ENCODE data around the gene ACTA2.

- no peak for TF ChIP-seq CTCF (conservative IDR thresholded peaks at IDR 0.05 in 1 of 2, IDR thresholded peaks at IDR 0.05 in 1 of 2; ENCODE audit: extremely low read depth in 1 of 2, insufficient read depth in 1 of 2, low read depth in 1 of 2, low read length in 2 of 2)
- TF ChIP-seq EZH2 (IDR thresholded peaks at IDR 0.05; ENCODE audit: borderline replicate concordance, low read length), result no peak
Measured at GRCh38 chr10:88922041-88922440, 30.5 kb downstream of the ACTA2 start.

Measured in mammary epithelial cell (primary cell).